Tibial artery (tissue), 4 donors: ENCODE results near the gene RALGPS2.
"Not testable (repeated sequence)": the region's sequence is repeated elsewhere in the genome, so short reads cannot be mapped to it uniquely, and the experiment has no call there.

Source experiments
- DNase-seq, 2 donors: peaks; one replicate each; pipeline ENCODE4 v3.0.0-alpha.2; 2019
- H3K27ac ChIP-seq, 2 donors: fragments of 200-600 bp; sonication (generic) in 1 of 2; 1 replicate in 1 of 2; 2 replicates in 1 of 2; pipeline ENCODE4 v1.5.1; 2018 to 2019; ENCODE audit warnings: mild to moderate bottlenecking in 1 of 2
- H3K27me3 ChIP-seq, 2 donors: fragments of 200-600 bp; sonication (generic) in 1 of 2; one replicate each; pipeline versions ENCODE4 v1.5.1 to v1.6.0; 2016 to 2019
- H3K36me3 ChIP-seq, 3 donors: fragments of 200-600 bp; sonication (generic) in 2 of 3; one replicate each; pipeline ENCODE4 v1.5.1; 2016 to 2019; ENCODE audit warnings: mild to moderate bottlenecking in 2 of 3
- H3K4me1 ChIP-seq, 4 donors: fragments of 200-600 bp; sonication (generic) in 2 of 4; 1 replicate in 3 of 4; 2 replicates in 1 of 4; pipeline ENCODE4 v1.5.1; 2016 to 2019
- H3K4me3 ChIP-seq, 2 donors: fragments of 200-600 bp; sonication (generic) in 1 of 2; 1 replicate in 1 of 2; 2 replicates in 1 of 2; pipeline ENCODE4 v1.5.1; 2018 to 2019; ENCODE audit warnings: mild to moderate bottlenecking in 2 of 2
- H3K9me3 ChIP-seq, 3 donors: fragments of 200-600 bp; sonication (generic) in 1 of 3; one replicate each; pipeline ENCODE4 v1.5.1; 2016 to 2019
- intact Hi-C: fragments of 100-400 bp; cut with DNase I; formaldehyde crosslinking; loops from one replicate; pipeline ENCODE4 v1.15.0; 2023; ENCODE audit warnings: low total_unique reads
- TF ChIP-seq, protein P1 (sequence below), 2 experiments: fragments of 200-600 bp in 1 of 2; fragments of 450-650 bp in 1 of 2; IDR thresholded peaks; one replicate each; pipeline ENCODE4 v1.5.1; 2017 to 2019; ENCODE audit warnings: antibody characterized with exemption in 2 of 2, mild to moderate bottlenecking in 1 of 2, moderate library complexity in 1 of 2

The RALGPS2 gene

DNA sequence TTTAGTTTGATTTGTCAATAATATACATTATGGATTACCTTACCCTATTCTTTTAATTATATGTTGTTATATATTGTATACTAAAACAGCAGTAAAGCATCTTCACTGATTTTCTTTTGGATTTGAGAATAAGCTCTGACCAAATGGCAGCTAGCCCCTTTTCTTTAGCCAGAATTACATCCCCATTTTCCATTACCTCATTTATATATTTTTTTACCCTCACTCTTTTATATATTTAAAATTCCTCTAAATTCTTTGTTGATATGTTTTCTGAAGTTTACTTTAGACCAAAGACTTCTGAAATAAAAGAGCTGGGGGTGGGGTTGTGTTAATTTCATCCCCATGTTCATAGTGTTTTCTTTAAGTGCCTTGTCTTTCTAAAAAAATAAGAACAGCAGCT is 121.3 kb downstream of the RALGPS2 start:
- no peak for DNase-seq
- intact Hi-C loops = no loop called here
- TF ChIP-seq, protein P1, sequence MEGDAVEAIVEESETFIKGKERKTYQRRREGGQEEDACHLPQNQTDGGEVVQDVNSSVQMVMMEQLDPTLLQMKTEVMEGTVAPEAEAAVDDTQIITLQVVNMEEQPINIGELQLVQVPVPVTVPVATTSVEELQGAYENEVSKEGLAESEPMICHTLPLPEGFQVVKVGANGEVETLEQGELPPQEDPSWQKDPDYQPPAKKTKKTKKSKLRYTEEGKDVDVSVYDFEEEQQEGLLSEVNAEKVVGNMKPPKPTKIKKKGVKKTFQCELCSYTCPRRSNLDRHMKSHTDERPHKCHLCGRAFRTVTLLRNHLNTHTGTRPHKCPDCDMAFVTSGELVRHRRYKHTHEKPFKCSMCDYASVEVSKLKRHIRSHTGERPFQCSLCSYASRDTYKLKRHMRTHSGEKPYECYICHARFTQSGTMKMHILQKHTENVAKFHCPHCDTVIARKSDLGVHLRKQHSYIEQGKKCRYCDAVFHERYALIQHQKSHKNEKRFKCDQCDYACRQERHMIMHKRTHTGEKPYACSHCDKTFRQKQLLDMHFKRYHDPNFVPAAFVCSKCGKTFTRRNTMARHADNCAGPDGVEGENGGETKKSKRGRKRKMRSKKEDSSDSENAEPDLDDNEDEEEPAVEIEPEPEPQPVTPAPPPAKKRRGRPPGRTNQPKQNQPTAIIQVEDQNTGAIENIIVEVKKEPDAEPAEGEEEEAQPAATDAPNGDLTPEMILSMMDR (IDR thresholded peaks at IDR 0.05) = no peak

GRCh38 chr1:178847396-178847849 is 122.4 kb downstream of the RALGPS2 start:
- Histone ChIP-seq H3K9me3 (no peaks in the 10 kb centered on the region), H3K27me3 (no peaks in the 10 kb centered on the region), H3K36me3 (peaks cover 0 to 6% (median 5%) of the 10 kb centered on the region in 3 donors), H3K27ac (no peak overlapping the region), H3K4me3 (no peak overlapping the region), H3K4me1 (peaks cover 0 to 2% (median 0%) of the 10 kb centered on the region in 4 donors)
- TF ChIP-seq, protein P1 (IDR thresholded peaks at IDR 0.05) = no peak
- intact Hi-C loops = no loop called here
- DNase-seq = no peak

More for the DNA sequence above, 121.3 kb downstream of the RALGPS2 start:
- no peak overlapping the region for H3K4me3 ChIP-seq
- no peaks in the 10 kb centered on the region for H3K27me3 ChIP-seq
- peaks cover 0 to 2% (median 0%) of the 10 kb centered on the region in 4 donors for H3K4me1 ChIP-seq
- peaks cover 0 to 3% (median under 1%) of the 10 kb centered on the region in 3 donors for H3K36me3 ChIP-seq
- no peaks in the 10 kb centered on the region for H3K9me3 ChIP-seq
- H3K27ac ChIP-seq = no peak overlapping the region

GRCh38 chr1:178847919-178848318 is 122.9 kb downstream of the RALGPS2 start:
- H3K27ac ChIP-seq, H3K36me3 ChIP-seq, H3K9me3 ChIP-seq, H3K27me3 ChIP-seq, H3K4me1 ChIP-seq, DNase-seq, H3K4me3 ChIP-seq, intact Hi-C loops: not testable (repeated sequence)

GRCh38 chr1:178849918-178850317 is 124.9 kb downstream of the RALGPS2 start:
- H3K27me3 ChIP-seq = no peaks in the 10 kb centered on the region
- no peak for DNase-seq

GRCh38 chr1:178857126-178857525 is 132.1 kb downstream of the RALGPS2 start:
- DNase-seq = no peak
- Histone ChIP-seq H3K27me3 (no peaks in the 10 kb centered on the region), H3K27ac (no peak overlapping the region), H3K4me1 (peaks cover 0 to 27% (median 0%) of the 10 kb centered on the region in 4 donors), H3K9me3 (no peaks in the 10 kb centered on the region), H3K36me3 (peaks cover 0 to 5% (median 4%) of the 10 kb centered on the region in 3 donors), H3K4me3 (no peak overlapping the region)
- intact Hi-C loops = no loop called here
- TF ChIP-seq, protein P1 (IDR thresholded peaks at IDR 0.05) = no peak

More at GRCh38 chr1:178849918-178850317, 124.9 kb downstream of the RALGPS2 start:
- H3K4me1 ChIP-seq = peaks cover 0 to 2% (median 0%) of the 10 kb centered on the region in 4 donors
- no peak overlapping the region for H3K4me3 ChIP-seq
- H3K9me3 ChIP-seq = no peaks in the 10 kb centered on the region
- intact Hi-C loops = no loop called here
- TF ChIP-seq, protein P1 (IDR thresholded peaks at IDR 0.05) = no peak
- peaks cover 0 to 10% (median 8%) of the 10 kb centered on the region in 3 donors for H3K36me3 ChIP-seq
- H3K27ac ChIP-seq = peak overlapping the region in 1 of 2 donors; percentile 19

DNA sequence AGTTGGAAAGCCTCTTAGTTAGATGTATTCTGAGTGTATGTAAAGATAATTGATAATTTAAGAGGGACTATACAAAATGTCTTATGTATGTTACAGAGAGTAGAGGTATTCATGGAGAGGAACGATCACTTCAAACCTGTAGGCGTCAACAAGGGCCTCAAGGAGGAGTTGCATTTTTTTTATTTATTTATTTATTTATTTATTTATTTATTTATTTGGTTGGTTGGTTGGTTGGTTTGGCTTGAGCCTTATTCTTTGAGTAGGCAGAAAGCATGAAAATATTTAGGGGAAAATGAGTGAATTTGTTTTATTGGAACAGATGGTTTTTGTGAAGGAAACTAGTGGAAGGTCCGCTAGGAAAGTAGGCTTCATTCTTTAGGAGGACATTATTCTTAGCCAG is 137.4 kb downstream of the RALGPS2 start:
- intact Hi-C loops = no loop called here
- H3K9me3 ChIP-seq = no peaks in the 10 kb centered on the region
- no peak overlapping the region for H3K4me3 ChIP-seq
- TF ChIP-seq, protein P1 (IDR thresholded peaks at IDR 0.05) = no peak
- H3K4me1 ChIP-seq = peaks cover 0 to 73% (median 0%) of the 10 kb centered on the region in 4 donors
- peaks cover 0 to 5% (median 5%) of the 10 kb centered on the region in 3 donors for H3K36me3 ChIP-seq
- no peak for DNase-seq
- H3K27me3 ChIP-seq = no peaks in the 10 kb centered on the region
- peak overlapping the region in 1 of 2 donors; percentile 65 for H3K27ac ChIP-seq
